Activated CD4-positive, alpha-beta T cell treated with anti-CD3 and anti-CD28 coated beads, Interleukin-2, amount 50 U/mL, for 24 hours (primary cell): ENCODE measurements around the gene RPRD2.

Source experiments
- DNase-seq, 2 donors: peaks; one replicate each; pipeline ENCODE4 v3.0.0-alpha.2; 2020; ENCODE audit warnings: low read depth in 1 of 2, low spot score in 1 of 2

Gene RPRD2

GRCh38 chr1:150513351-150513791 is 149.4 kb downstream of the RPRD2 start:
- no peak for DNase-seq

DNA sequence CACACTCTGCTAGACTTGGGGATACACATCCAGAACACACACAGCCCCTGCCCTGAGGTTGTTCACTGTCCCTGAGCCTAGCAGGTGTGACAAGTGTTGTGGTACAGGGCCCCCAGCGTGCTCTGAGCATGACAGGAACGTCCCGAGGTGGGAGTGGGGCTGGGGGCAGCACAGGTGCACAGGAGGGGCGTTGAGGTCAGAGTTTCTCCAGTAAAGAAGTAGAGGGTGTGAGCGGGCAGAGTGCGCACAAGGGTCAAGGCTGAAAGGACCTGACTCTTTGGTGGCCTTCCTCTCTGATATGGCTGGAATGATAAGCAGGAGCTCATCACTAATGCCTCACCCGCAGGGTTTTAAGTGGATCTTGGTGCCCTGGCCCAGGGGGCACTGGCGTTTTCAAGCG is 150.3 kb downstream of the RPRD2 start:
- no peak for DNase-seq

DNA sequence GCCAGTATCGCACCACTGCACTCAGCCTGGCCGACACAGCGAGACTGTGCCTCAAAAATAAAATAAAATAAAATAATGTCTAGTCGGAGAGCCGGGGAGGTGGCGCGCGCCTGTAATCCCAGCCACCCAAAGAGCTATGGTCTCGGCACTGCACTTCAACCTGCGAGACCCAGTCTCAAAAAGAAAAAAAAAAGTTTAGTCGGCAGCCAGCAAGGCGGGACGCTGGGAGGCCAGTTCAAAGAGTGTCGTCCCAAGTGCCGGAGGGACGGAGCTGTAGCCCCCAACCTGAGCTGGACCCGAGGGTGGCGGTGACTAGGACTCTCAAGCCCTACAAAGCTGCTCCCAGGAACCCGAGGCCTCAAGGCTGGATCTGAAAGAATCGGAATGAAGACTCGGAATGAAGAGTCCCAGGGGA is 151.0 kb downstream of the RPRD2 start:
- no peak for DNase-seq

DNA sequence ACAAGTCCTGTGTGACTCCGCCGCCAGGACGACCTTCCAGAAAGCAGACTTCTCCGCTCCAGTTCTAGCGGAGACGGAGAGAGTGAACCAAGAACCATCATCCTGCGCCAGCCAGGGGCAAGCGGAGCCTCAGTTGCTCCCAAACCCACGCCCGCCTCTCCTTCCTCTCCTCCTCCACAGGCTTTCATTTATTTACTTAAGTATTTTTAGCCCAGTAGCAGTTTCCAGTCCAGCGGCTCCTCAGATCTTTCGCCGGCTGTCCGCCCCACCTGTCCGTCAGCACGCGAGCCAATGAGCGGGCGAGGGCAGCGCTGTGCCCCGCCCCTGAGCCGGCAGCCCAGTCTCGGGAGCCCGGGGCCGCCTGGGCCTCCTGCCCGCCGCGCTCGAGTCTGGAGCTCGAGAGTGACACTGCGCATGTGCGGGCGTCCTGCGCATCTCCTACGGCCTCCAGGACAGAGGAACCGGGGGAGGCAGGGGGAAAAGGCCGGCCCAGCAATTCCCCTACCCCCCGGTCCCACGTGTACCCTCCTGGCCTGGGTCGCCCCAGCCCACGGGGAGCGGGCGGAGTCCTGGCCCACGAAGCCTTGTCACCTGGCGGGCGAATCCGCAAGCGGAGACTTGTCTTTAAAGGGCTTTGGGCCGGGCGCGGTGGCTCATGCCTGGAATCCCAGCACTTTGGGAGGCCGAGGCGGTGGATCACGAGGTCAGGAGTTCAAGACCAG is 151.5 kb downstream of the RPRD2 start, which contains the start of gene FALEC:
Gene FALEC (plus strand): TSS at position 425 of the 722 bp plus-strand sequence.
- DNase-seq, result peak; percentile 86

GRCh38 chr1:150516050-150516591 is 152.2 kb downstream of the RPRD2 start:
- DNase-seq, result no peak

DNA sequence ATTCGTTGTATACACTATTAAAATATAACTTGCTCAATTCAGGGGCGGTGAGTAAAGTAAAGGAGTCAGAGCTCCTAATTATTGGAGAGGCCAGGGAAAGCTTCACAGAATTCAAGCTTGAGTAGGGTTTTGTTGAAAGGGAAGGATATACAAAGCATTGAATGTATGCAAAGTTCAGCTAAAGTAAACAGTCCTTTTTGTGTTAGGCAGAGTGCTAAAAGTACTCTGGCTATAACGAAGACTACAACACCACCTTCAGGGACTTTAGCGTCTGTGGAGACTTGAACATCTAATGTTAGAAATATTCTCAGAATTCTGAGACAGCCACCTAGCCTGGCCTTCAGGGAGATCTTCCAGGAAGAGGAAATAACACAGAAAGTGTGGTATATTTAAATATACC is 152.7 kb downstream of the RPRD2 start:
- DNase-seq, result no peak

GRCh38 chr1:150521196-150521968 is 157.4 kb downstream of the RPRD2 start:
- DNase-seq, result no peak

- no peak for DNase-seq
Measured at GRCh38 chr1:150525348-150525747, 161.4 kb downstream of the RPRD2 start.
